Naive thymus-derived CD4-positive, alpha-beta T cell (primary cell): ENCODE results near the gene RASIP1. TPM values are rescaled to one million over a fixed set of nuclear protein-coding genes. Genes with fewer than 3 reads are reported as not detected.

Source experiments
- ATAC-seq: fragments of 150-1000 bp; cut with Tn5 transposase; 2 replicates; pipeline ENCODE4 v1.10.0; 2021; ENCODE audit warnings: mild to moderate bottlenecking, moderate library complexity
- CTCF ChIA-PET: fragments of 350-600 bp; sonication (Branson Sonifier 250); formaldehyde crosslinking; loops from one replicate; lab custom pipeline; 2021; ENCODE audit warnings: antibody characterized with exemption; lab: Charles Lee
- POLR2A ChIA-PET: fragments of 350-600 bp; sonication (Branson Sonifier 250); formaldehyde crosslinking; loops from one replicate; lab custom pipeline; 2021; ENCODE audit warnings: antibody characterized with exemption, inconsistent platforms; lab: Charles Lee
- DNase-seq, 9 donors: peaks; one replicate each; pipeline versions ENCODE4 v3.0.0 to v3.0.0-alpha.2; 2020 to 2022; ENCODE audit warnings: mixed read lengths in 1 of 9
- H3K27ac ChIP-seq: one replicate; pipeline ENCODE4 v1.7.0; 2013; ENCODE audit warnings: mild to moderate bottlenecking, low read depth, low read length, moderate library complexity
- H3K27me3 ChIP-seq, 2 donors: one replicate each; pipeline ENCODE4 v1.7.0; 2013; ENCODE audit warnings: low read length in 2 of 2, mild to moderate bottlenecking in 2 of 2, moderate library complexity in 2 of 2; ENCODE audit not compliant: control insufficient read depth in 2 of 2, insufficient read depth in 2 of 2
- H3K36me3 ChIP-seq, 3 experiments: 1 replicate in 2 of 3; 2 replicates in 1 of 3; pipeline ENCODE4 v1.7.0; 2013; ENCODE audit warnings: low read length in 3 of 3, mild to moderate bottlenecking in 3 of 3, moderate library complexity in 1 of 3; ENCODE audit not compliant: insufficient read depth in 3 of 3, control insufficient read depth in 2 of 3
- H3K4me1 ChIP-seq, 2 donors: one replicate each; pipeline ENCODE4 v1.7.0; 2013; ENCODE audit warnings: low read length in 2 of 2, mild to moderate bottlenecking in 2 of 2, moderate library complexity in 1 of 2; ENCODE audit not compliant: control insufficient read depth in 2 of 2, insufficient read depth in 2 of 2
- H3K4me3 ChIP-seq: 2 replicates; pipeline ENCODE4 v1.7.0; 2013; ENCODE audit warnings: mild to moderate bottlenecking, low read length
- H3K9me3 ChIP-seq, 3 experiments: 1 replicate in 2 of 3; 2 replicates in 1 of 3; pipeline ENCODE4 v1.7.0; 2013; ENCODE audit warnings: low read length in 3 of 3; ENCODE audit not compliant: control insufficient read depth in 2 of 3
- H3K27ac Mint-ChIP-seq, 9 donors: one replicate each; pipeline ENCODE4 v1.8.0; 2020 to 2022; ENCODE audit warnings: mixed read lengths in 9 of 9, mild to moderate bottlenecking in 8 of 9, moderate library complexity in 5 of 9, inconsistent platforms in 2 of 9
- H3K27me3 Mint-ChIP-seq, 5 donors: one replicate each; pipeline ENCODE4 v1.8.0; 2021 to 2022; ENCODE audit warnings: mixed read lengths in 5 of 5, mild to moderate bottlenecking in 1 of 5
- H3K36me3 Mint-ChIP-seq, 5 donors: one replicate each; pipeline ENCODE4 v1.8.0; 2020 to 2022; ENCODE audit warnings: mixed read lengths in 5 of 5, mild to moderate bottlenecking in 3 of 5, inconsistent platforms in 1 of 5
- H3K4me1 Mint-ChIP-seq, 7 donors: one replicate each; pipeline ENCODE4 v1.8.0; 2020 to 2022; ENCODE audit warnings: mixed read lengths in 7 of 7, mild to moderate bottlenecking in 3 of 7, inconsistent platforms in 1 of 7
- H3K4me3 Mint-ChIP-seq, 10 donors: one replicate each; pipeline ENCODE4 v1.8.0; 2020 to 2022; ENCODE audit warnings: mild to moderate bottlenecking in 10 of 10, mixed read lengths in 10 of 10, moderate library complexity in 6 of 10, inconsistent platforms in 2 of 10
- H3K9me3 Mint-ChIP-seq, 11 donors: one replicate each; pipeline ENCODE4 v1.8.0; 2020 to 2022; ENCODE audit warnings: mixed read lengths in 11 of 11, mild to moderate bottlenecking in 4 of 11, inconsistent platforms in 1 of 11, moderate library complexity in 1 of 11
- intact Hi-C, 2 donors: fragments of 100-400 bp; cut with micrococcal nuclease; formaldehyde crosslinking; loops; one replicate each; pipeline ENCODE4 v1.15.1; 2023
- polyA plus RNA-seq, 2 donors: library from polyadenylated mRNA; unstranded; fragments of 300-500 nt; fragmentation: Illumina TruSeq; gene quantifications; one replicate each; pipeline ENCODE4 v1.2.3, GENCODE V29; 2021
- total RNA-seq, 6 experiments: library from RNA in 5 of 6; stranded (reverse) in 5 of 6; gene quantifications; 1 replicate in 5 of 6; 2 replicates in 1 of 6; pipeline ENCODE4 v1.2.3 and lab custom pipeline; 2021 to 2026

RASIP1 gene
- total and polyA plus RNA-seq, 7 experiments from 2014 or later: 0.12 to 0.65 (median 0.17) TPM; not detected in 3

DNA sequence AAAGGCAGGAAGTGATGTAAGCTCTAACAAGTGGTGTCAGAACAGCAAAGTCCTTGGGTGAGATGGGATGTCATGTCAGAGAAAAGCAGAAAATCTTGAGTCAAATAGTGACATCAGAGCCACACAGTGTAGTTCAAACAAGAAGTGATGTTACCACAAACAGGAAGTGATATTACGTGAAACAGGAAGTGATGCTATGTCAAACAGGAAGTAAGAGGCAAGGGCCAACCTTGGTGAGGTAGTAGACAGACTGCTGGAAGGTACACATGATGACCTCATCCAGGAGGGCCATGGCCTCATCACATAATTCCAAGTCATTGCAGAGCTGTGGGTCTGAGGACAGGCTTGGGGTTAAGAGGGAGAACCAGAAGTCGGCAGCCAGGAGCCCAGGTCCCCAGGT is 13.9 kb downstream of the RASIP1 start:
- CTCF ChIA-PET: no interaction called here
- Mint-ChIP-seq H3K36me3 (peaks cover 9 to 28% (median 19%) of the 10 kb centered on the region in 5 donors), H3K4me3 (peak overlapping the region in 8 of 10 donors; percentile 19 to 66 (median 52)), H3K9me3 (peaks cover 0 to 24% (median 15%) of the 10 kb centered on the region in 11 donors), H3K27me3 (peaks cover 0 to 4% (median 0%) of the 10 kb centered on the region in 5 donors), H3K27ac (peak overlapping the region; percentile 67 to 97 (median 88)), H3K4me1 (peaks cover 21 to 35% (median 26%) of the 10 kb centered on the region in 7 donors)
- no peaks in the 10 kb centered on the region for H3K27me3 ChIP-seq
- intact Hi-C loops: loop anchor here in 1 of 2 donors (10.0 kb wide), 1 partner anchor 1148 kb away; the partner anchor contains the start of genes AKT1S1 and TBC1D17
- peaks cover 0 to 23% of the 10 kb centered on the region in 2 donors for H3K4me1 ChIP-seq
- H3K27ac ChIP-seq: no peak overlapping the region
- H3K9me3 ChIP-seq: peaks cover 0 to 10% (median 0%) of the 10 kb centered on the region in 3 experiments
- no peak overlapping the region for H3K4me3 ChIP-seq
- no peaks in the 10 kb centered on the region for H3K36me3 ChIP-seq
- POLR2A ChIA-PET: interaction anchor here (1.2 to 3.3 kb wide), 3 partner anchors 10 to 13 kb away, joined by 4 to 21 read pairs (median 9); no protein-coding TSS in a partner anchor
- peak; percentile 77 for ATAC-seq
- DNase-seq: peak in 6 of 9 donors; percentile 44 to 74 (median 64)

DNA sequence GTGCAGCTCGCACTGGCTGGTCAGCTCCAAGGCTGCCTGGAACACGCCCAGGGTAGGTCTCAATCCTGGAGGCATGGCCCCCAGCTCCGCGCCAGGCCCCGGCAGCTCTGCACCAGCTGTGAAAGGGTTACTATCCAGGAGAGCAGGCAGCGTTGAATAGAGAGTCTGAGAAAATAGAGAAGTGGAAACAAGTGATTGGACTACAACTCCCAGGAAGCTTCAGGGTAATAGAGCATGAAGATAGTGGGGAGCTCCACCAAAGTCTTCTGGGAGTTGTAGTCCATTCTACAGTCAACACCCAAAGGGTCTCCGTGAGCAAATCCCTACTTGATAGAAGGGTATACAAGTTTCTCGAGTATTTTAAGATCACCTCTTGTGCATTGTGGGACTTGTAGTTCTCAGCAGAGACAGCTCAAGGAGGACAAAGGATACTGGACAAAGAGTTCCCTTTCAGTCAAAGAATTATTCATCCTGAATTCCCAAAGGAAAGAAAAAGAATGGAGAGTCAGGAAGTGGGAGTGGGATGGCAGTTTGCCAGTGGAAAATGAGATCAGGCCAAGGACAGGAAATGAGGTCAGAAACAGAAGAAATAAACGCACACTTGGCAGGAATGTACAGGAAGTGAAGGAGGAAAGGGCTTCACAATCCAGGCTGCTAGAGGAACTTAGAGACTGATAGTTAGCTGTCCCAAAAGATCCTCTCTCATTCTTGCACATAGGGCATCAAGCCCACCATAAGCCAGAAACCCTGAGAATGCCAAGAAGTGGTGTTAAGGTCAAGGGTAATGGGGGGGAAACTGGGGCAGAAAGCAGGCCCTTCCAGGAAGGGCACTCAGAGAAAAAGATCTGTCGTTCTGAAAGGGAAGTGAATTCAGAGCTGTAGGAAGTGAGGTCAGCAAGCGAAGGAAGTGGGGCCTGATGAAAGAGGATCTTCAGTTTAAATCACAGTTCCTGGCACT is 15.3 kb downstream of the RASIP1 start:
- ATAC-seq: peak; percentile 61
- H3K27me3 Mint-ChIP-seq: no peaks in the 10 kb centered on the region
- H3K27ac Mint-ChIP-seq: peak overlapping the region; percentile 91 to 97 (median 93)
- H3K9me3 Mint-ChIP-seq: peaks cover 0 to 20% (median 15%) of the 10 kb centered on the region in 11 donors
- H3K4me3 Mint-ChIP-seq: peak overlapping the region; percentile 52 to 85 (median 70)
- Histone ChIP-seq H3K4me3 (no peak overlapping the region), H3K27me3 (no peaks in the 10 kb centered on the region), H3K27ac (peak overlapping the region; percentile 39), H3K4me1 (peaks cover 5 to 27% of the 10 kb centered on the region in 2 donors), H3K9me3 (peaks cover 0 to 10% (median 0%) of the 10 kb centered on the region in 3 experiments), H3K36me3 (no peaks in the 10 kb centered on the region)
- intact Hi-C loops: loop anchor here (1.0 to 10.0 kb wide), 5 partner anchors 11 to 1150 kb away; partner anchors contain the start of genes AKT1S1 (in 1 of the 2), HSD17B14 (in 1 of the 2) and TBC1D17 (in 1 of the 2)
- H3K4me1 Mint-ChIP-seq: peaks cover 28 to 45% (median 37%) of the 10 kb centered on the region in 7 donors
- DNase-seq: peak in 7 of 9 donors; percentile 60 to 78 (median 72)
- H3K36me3 Mint-ChIP-seq: peaks cover 9 to 21% (median 15%) of the 10 kb centered on the region in 5 donors
- POLR2A ChIA-PET: interaction anchor here (0.6 to 3.3 kb wide), 14 partner anchors 10 to 388 kb away, joined by 3 to 21 read pairs (median 4); partner anchors contain the start of genes BAX, CA11, GYS1 and IZUMO1
- CTCF ChIA-PET: interaction anchor here (1.4 kb wide), 1 partner anchor 268 kb away, joined by 3 read pairs; the partner anchor contains the start of genes GYS1 and RUVBL2

GRCh38 chr19:48722196-48722708 is 18.2 kb downstream of the RASIP1 start:
- Mint-ChIP-seq H3K9me3 (peaks cover 0 to 17% (median 15%) of the 10 kb centered on the region in 11 donors), H3K27ac (peak overlapping the region in 3 of 9 donors; percentile 28 to 84 (median 52)), H3K4me3 (peak overlapping the region in 3 of 10 donors; percentile 16 to 49 (median 27)), H3K36me3 (peaks cover 9 to 17% (median 14%) of the 10 kb centered on the region in 5 donors), H3K27me3 (no peaks in the 10 kb centered on the region), H3K4me1 (peaks cover 24 to 40% (median 35%) of the 10 kb centered on the region in 7 donors)
- intact Hi-C loops: loop anchor here (5.0 to 10.0 kb wide), 3 partner anchors 115 to 1153 kb away; partner anchors contain the start of genes AKT1S1 (in 1 of the 2), HSD17B14 (in 1 of the 2) and TBC1D17 (in 1 of the 2)
- ChIA-PET POLR2A (no interaction called here), CTCF (no interaction called here)
- no peaks in the 10 kb centered on the region for H3K36me3 ChIP-seq
- no peak for ATAC-seq
- H3K4me3 ChIP-seq: no peak overlapping the region
- H3K9me3 ChIP-seq: peaks cover 0 to 9% (median 0%) of the 10 kb centered on the region in 3 experiments
- H3K27me3 ChIP-seq: no peaks in the 10 kb centered on the region
- no peak for DNase-seq
- peaks cover 5 to 27% of the 10 kb centered on the region in 2 donors for H3K4me1 ChIP-seq
- H3K27ac ChIP-seq: no peak overlapping the region

- ATAC-seq: peak; percentile 91
- Histone ChIP-seq H3K27me3 (no peaks in the 10 kb centered on the region), H3K27ac (peak overlapping the region; percentile 80), H3K36me3 (no peaks in the 10 kb centered on the region), H3K9me3 (no peaks in the 10 kb centered on the region), H3K4me1 (peaks cover 5 to 17% of the 10 kb centered on the region in 2 donors), H3K4me3 (peak overlapping the region; percentile 92)
- no peaks in the 10 kb centered on the region for H3K27me3 Mint-ChIP-seq
- peaks cover 3 to 10% (median 8%) of the 10 kb centered on the region in 5 donors for H3K36me3 Mint-ChIP-seq
- CTCF ChIA-PET: no interaction called here
- intact Hi-C loops: loop anchor here (1.0 to 10.0 kb wide), 7 partner anchors 18 to 1154 kb away; partner anchors contain the start of genes DBP (in 2 of the 2), RPL18 (in 2 of the 2), SPHK2 (in 2 of the 2) and AKT1S1 (in 1 of the 2)
- H3K4me3 Mint-ChIP-seq: peak overlapping the region; percentile 80 to 99 (median 97)
- peaks cover 19 to 30% (median 25%) of the 10 kb centered on the region in 7 donors for H3K4me1 Mint-ChIP-seq
- peak; percentile 77 to 93 (median 89) for DNase-seq
- peaks cover 0 to 11% (median 8%) of the 10 kb centered on the region in 11 donors for H3K9me3 Mint-ChIP-seq
- peak overlapping the region; percentile 98 to 100 (median 99) for H3K27ac Mint-ChIP-seq
- POLR2A ChIA-PET: interaction anchor here (0.6 to 1.7 kb wide), 2 partner anchors 75 to 280 kb away, joined by 4 to 8 read pairs; partner anchors contain the start of gene CA11
Observed at GRCh38 chr19:48720613-48721296, 19.7 kb downstream of the RASIP1 start.

DNA sequence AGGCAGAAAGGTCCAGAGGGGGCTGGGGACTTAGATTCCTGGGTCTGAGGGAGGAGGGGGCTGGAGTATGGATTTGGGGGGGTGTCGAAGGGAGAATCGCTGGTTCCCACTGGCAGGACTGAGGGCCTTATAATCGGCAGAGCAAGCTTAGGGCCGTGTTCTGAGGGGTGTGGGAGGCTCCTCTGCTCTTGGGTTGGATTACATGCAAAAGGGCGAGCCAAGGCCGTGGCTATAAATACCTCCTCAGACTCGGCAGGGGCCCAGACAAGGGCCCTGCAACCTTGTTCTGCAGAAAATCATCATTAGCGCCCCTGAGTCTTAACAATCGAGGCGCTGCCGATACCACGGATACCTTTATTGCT is 20.2 kb downstream of the RASIP1 start:
- Mint-ChIP-seq H3K4me1 (peaks cover 14 to 25% (median 21%) of the 10 kb centered on the region in 7 donors), H3K4me3 (peak overlapping the region; percentile 80 to 99 (median 97)), H3K27ac (peak overlapping the region; percentile 98 to 100 (median 99)), H3K27me3 (no peaks in the 10 kb centered on the region), H3K36me3 (peaks cover 3 to 6% (median 3%) of the 10 kb centered on the region in 5 donors), H3K9me3 (peaks cover 0 to 7% (median 4%) of the 10 kb centered on the region in 11 donors)
- H3K36me3 ChIP-seq: no peaks in the 10 kb centered on the region
- ChIA-PET CTCF (no interaction called here), POLR2A (interaction anchor here (1.7 kb wide), 1 partner anchor 75 kb away, joined by 8 read pairs; the partner anchor contains the start of gene CA11)
- no peak overlapping the region for H3K27ac ChIP-seq
- DNase-seq: no peak
- H3K9me3 ChIP-seq: no peaks in the 10 kb centered on the region
- H3K4me3 ChIP-seq: peak overlapping the region; percentile 92
- ATAC-seq: no peak
- H3K27me3 ChIP-seq: no peaks in the 10 kb centered on the region
- H3K4me1 ChIP-seq: peaks cover 5 to 13% of the 10 kb centered on the region in 2 donors
- intact Hi-C loops: loop anchor here (1.0 to 10.0 kb wide), 7 partner anchors 18 to 1155 kb away; partner anchors contain the start of genes RPL18 (in 2 of the 2), SPHK2 (in 2 of the 2), AKT1S1 (in 1 of the 2) and DBP (in 1 of the 2)
